Measurements from ENCODE around the gene MEST. TPM values are rescaled to one million over a fixed set of nuclear protein-coding genes. Genes with fewer than 3 reads are reported as not detected.
"Not testable (repeated sequence)": the region's sequence is repeated elsewhere in the genome, so short reads cannot be mapped to it uniquely, and the experiment has no call there.

The MEST gene, protein sequence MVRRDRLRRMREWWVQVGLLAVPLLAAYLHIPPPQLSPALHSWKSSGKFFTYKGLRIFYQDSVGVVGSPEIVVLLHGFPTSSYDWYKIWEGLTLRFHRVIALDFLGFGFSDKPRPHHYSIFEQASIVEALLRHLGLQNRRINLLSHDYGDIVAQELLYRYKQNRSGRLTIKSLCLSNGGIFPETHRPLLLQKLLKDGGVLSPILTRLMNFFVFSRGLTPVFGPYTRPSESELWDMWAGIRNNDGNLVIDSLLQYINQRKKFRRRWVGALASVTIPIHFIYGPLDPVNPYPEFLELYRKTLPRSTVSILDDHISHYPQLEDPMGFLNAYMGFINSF
- 57.5 TPM for total RNA-seq
- long read RNA-seq, transcript MEST-201 (12 exons, 2,505 nt) = major isoform, 98 of 115 reads
- long read RNA-seq, partial matches to known transcripts = 1 of 115 reads
- long read RNA-seq, other reads (novel, unspliced or antisense) = 11 of 115 reads

GRCh38 chr7:130491841-130492522 lies at the start of gene MEST:
Gene MEST (plus strand): TSS chr7:130492085. CDS start chr7:130492314, 229 bp downstream.
- peak within 1 kb of the TSS; percentile 51 for H3K27ac ChIP-seq
- H3K4me1 ChIP-seq = peaks cover 28% of the 10 kb centered on the region
- intact Hi-C loops (cut with DNase I) = no loop called here
- no peaks in the 10 kb centered on the region for H3K9me3 ChIP-seq
- no peaks in the 10 kb centered on the region for H3K27me3 ChIP-seq
- H3K4me3 ChIP-seq = peak within 1 kb of the TSS; percentile 46
- no peaks in the 10 kb centered on the region for H3K36me3 ChIP-seq
- DNase-seq = peak; percentile 64
- ATAC-seq = peak; percentile 47
- TF ChIP-seq, protein P1, sequence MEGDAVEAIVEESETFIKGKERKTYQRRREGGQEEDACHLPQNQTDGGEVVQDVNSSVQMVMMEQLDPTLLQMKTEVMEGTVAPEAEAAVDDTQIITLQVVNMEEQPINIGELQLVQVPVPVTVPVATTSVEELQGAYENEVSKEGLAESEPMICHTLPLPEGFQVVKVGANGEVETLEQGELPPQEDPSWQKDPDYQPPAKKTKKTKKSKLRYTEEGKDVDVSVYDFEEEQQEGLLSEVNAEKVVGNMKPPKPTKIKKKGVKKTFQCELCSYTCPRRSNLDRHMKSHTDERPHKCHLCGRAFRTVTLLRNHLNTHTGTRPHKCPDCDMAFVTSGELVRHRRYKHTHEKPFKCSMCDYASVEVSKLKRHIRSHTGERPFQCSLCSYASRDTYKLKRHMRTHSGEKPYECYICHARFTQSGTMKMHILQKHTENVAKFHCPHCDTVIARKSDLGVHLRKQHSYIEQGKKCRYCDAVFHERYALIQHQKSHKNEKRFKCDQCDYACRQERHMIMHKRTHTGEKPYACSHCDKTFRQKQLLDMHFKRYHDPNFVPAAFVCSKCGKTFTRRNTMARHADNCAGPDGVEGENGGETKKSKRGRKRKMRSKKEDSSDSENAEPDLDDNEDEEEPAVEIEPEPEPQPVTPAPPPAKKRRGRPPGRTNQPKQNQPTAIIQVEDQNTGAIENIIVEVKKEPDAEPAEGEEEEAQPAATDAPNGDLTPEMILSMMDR (IDR thresholded peaks at IDR 0.05) = no peak

- Histone ChIP-seq H3K9me3 (no peaks in the 10 kb centered on the region), H3K27me3 (no peaks in the 10 kb centered on the region), H3K4me1 (peaks cover 12% of the 10 kb centered on the region), H3K36me3 (no peaks in the 10 kb centered on the region), H3K4me3 (no peak overlapping the region), H3K27ac (no peak overlapping the region)
- intact Hi-C loops (cut with DNase I) = no loop called here
- ATAC-seq (no peak), DNase-seq (no peak)
- TF ChIP-seq, protein P1 (IDR thresholded peaks at IDR 0.05) = no peak
These were observed 49.3 kb upstream of the MEST start for GRCh38 chr7:130442601-130443000.

DNA sequence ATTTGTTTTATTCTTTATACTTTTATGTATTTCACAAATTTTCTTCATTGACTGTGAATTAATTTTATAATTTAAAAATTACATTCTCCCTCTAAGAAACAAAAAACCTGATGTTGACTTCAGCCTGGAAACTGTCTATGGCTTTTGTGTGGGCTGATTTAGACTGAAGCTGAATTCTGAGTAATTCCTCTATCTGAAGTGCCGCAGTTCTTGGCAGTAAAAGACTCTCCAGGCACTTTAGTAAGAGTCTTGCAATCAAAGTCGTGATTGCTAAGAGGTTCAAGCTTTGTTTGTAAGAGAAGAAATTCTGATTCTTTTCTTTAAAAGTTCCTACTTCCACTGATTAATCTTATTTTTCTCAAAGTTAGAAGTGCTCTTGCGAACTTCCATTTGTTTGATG lies 47.7 kb upstream of the MEST start:
- Histone ChIP-seq H3K27ac (no peak overlapping the region), H3K36me3 (no peaks in the 10 kb centered on the region), H3K4me1 (peaks cover 12% of the 10 kb centered on the region), H3K27me3 (no peaks in the 10 kb centered on the region), H3K4me3 (no peak overlapping the region), H3K9me3 (no peaks in the 10 kb centered on the region)
- intact Hi-C loops (cut with DNase I) = no loop called here
- ATAC-seq (no peak), DNase-seq (no peak)
- TF ChIP-seq, protein P1 (IDR thresholded peaks at IDR 0.05) = no peak

- TF ChIP-seq, protein P1 (IDR thresholded peaks at IDR 0.05) = no peak
- Histone ChIP-seq H3K27ac (no peak overlapping the region), H3K27me3 (no peaks in the 10 kb centered on the region), H3K9me3 (no peaks in the 10 kb centered on the region), H3K4me1 (peaks cover 12% of the 10 kb centered on the region), H3K36me3 (no peaks in the 10 kb centered on the region), H3K4me3 (no peak overlapping the region)
- no peak for DNase-seq
- intact Hi-C loops (cut with DNase I) = no loop called here
- ATAC-seq = no peak
These were observed 47.0 kb upstream of the MEST start for GRCh38 chr7:130444751-130445407.

DNA sequence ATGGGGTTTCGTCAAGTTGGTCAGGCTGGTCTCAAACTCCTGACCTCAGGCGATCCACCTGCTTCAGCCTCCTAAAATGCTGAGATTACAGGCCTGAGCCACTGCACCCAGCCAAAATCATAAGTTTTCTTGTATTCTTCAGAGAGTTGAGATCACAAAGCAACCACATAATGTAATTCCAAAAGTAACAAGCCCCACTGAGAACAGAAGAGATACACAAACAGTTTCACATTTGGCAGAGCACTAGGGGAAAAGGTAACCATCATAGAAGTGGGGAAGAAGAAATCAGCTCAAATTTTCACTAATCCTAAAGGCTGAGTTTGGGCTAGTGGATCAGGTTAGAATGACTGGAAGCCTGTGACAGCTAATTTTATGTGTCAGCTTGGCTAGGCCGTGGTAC lies 45.6 kb upstream of the MEST start:
- Histone ChIP-seq H3K27ac (no peak overlapping the region), H3K27me3 (no peaks in the 10 kb centered on the region), H3K4me3 (no peak overlapping the region), H3K36me3 (no peaks in the 10 kb centered on the region), H3K9me3 (no peaks in the 10 kb centered on the region), H3K4me1 (peaks cover 12% of the 10 kb centered on the region)
- TF ChIP-seq, protein P1 (IDR thresholded peaks at IDR 0.05) = no peak
- intact Hi-C loops (cut with DNase I) = no loop called here
- ATAC-seq (no peak), DNase-seq (no peak)

DNA sequence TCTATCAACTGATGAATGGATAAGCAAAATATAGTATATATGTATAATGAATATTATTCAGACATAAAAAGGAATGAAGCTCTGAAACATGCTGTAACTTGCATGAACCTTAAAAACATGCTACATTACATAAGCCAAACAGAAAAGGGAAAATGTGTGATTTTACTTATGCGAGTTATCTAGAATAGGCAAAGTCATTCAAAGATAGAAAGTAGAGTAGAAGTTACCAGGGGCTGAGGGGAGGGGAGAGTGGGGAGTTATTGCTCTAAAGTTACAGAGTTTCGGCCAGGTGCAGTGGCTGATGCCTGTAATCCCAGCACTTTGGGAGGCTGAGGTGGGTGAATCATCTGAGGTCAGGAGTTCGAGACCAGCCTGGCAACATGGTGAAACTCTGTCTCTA lies 40.5 kb upstream of the MEST start:
- H3K27me3 ChIP-seq; H3K4me3 ChIP-seq; intact Hi-C loops (cut with DNase I); H3K27ac ChIP-seq; H3K9me3 ChIP-seq; H3K4me1 ChIP-seq; ATAC-seq; H3K36me3 ChIP-seq; DNase-seq: not testable (repeated sequence)
